Measurements from ENCODE around the gene CXCL14.

- no peak for TF ChIP-seq POLR2A (IDR thresholded peaks at IDR 0.05; ENCODE audit: low read depth, low read length)
- no peak for TF ChIP-seq POLR2AphosphoS5 (IDR thresholded peaks at IDR 0.05; ENCODE audit: low read depth, low read length)
- no peak for TF ChIP-seq TAF1 (IDR thresholded peaks at IDR 0.05; ENCODE audit: borderline replicate concordance, low read depth, low read length)
Observed at GRCh38 chr5:135533794-135534193, 45.0 kb downstream of the CXCL14 start.
